Lower lobe of right lung (tissue), 2 donors: ENCODE measurements around the gene IL11. TPM values are rescaled to one million over a fixed set of nuclear protein-coding genes. Genes with fewer than 3 reads are reported as not detected.

ENCODE experiments used
- ATAC-seq, 2 donors: fragments of 200-7000 bp; cut with Tn5 transposase; one replicate each; pipeline ENCODE4 v1.9.1; 2020 to 2022; ENCODE audit warnings: mild to moderate bottlenecking in 2 of 2, moderate library complexity in 2 of 2
- DNase-seq: peaks from one replicate; pipeline ENCODE4 v3.0.0-alpha.2; 2020
- H3K27ac ChIP-seq: fragments of 200-600 bp; one replicate; pipeline ENCODE4 v1.8.0; 2022
- H3K27me3 ChIP-seq: fragments of 200-600 bp; one replicate; pipeline ENCODE4 v1.8.0; 2022; ENCODE audit warnings: low read depth
- H3K36me3 ChIP-seq: fragments of 200-600 bp; one replicate; pipeline ENCODE4 v1.8.0; 2022; ENCODE audit warnings: mild to moderate bottlenecking
- H3K4me1 ChIP-seq: fragments of 200-600 bp; one replicate; pipeline ENCODE4 v1.8.0; 2022
- H3K4me3 ChIP-seq: fragments of 200-600 bp; one replicate; pipeline ENCODE4 v1.8.0; 2022; ENCODE audit warnings: mild to moderate bottlenecking
- H3K9me3 ChIP-seq: fragments of 200-600 bp; one replicate; pipeline ENCODE4 v1.8.0; 2022
- intact Hi-C: fragments of 100-400 bp; cut with DNase I; formaldehyde crosslinking; loops from one replicate; pipeline ENCODE4 v1.11.0; 2022
- total RNA-seq: library from RNA; stranded (reverse); fragmentation: NEBNext Ultra II Directional; extraction: Animal tissue kit (Norgen Biotek cat#: 25700); gene quantifications from one replicate; pipeline ENCODE4 v1.2.1, GENCODE V29; 2021
- TF ChIP-seq, protein P1 (sequence below): fragments of 200-600 bp; IDR thresholded peaks from one replicate; pipeline ENCODE4 v1.8.0; 2022; ENCODE audit warnings: antibody characterized with exemption, mild to moderate bottlenecking
- donor health status: DM: no; HTN: yes; CAD: no; lungs with severe emphysema.

Gene IL11
- total RNA-seq, 1 donor from 2014 or later = not detected

- Histone ChIP-seq H3K9me3 (no peaks in the 10 kb centered on the region), H3K36me3 (no peaks in the 10 kb centered on the region), H3K4me1 (no peaks in the 10 kb centered on the region), H3K27me3 (peaks cover 10% of the 10 kb centered on the region), H3K27ac (no peak within 1 kb of the TSS), H3K4me3 (no peak within 1 kb of the TSS)
- intact Hi-C loops = no loop called here
- TF ChIP-seq, protein P1, sequence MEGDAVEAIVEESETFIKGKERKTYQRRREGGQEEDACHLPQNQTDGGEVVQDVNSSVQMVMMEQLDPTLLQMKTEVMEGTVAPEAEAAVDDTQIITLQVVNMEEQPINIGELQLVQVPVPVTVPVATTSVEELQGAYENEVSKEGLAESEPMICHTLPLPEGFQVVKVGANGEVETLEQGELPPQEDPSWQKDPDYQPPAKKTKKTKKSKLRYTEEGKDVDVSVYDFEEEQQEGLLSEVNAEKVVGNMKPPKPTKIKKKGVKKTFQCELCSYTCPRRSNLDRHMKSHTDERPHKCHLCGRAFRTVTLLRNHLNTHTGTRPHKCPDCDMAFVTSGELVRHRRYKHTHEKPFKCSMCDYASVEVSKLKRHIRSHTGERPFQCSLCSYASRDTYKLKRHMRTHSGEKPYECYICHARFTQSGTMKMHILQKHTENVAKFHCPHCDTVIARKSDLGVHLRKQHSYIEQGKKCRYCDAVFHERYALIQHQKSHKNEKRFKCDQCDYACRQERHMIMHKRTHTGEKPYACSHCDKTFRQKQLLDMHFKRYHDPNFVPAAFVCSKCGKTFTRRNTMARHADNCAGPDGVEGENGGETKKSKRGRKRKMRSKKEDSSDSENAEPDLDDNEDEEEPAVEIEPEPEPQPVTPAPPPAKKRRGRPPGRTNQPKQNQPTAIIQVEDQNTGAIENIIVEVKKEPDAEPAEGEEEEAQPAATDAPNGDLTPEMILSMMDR = no peak
- no peak for ATAC-seq
- no peak for DNase-seq
Measured at GRCh38 chr19:55362990-55363716, 7.1 kb downstream of the IL11 start, which contains the start of gene GARIN5B. GARIN5B (minus strand) TSS chr19:55363260; CDS start chr19:55363066, 194 bp downstream.

DNA sequence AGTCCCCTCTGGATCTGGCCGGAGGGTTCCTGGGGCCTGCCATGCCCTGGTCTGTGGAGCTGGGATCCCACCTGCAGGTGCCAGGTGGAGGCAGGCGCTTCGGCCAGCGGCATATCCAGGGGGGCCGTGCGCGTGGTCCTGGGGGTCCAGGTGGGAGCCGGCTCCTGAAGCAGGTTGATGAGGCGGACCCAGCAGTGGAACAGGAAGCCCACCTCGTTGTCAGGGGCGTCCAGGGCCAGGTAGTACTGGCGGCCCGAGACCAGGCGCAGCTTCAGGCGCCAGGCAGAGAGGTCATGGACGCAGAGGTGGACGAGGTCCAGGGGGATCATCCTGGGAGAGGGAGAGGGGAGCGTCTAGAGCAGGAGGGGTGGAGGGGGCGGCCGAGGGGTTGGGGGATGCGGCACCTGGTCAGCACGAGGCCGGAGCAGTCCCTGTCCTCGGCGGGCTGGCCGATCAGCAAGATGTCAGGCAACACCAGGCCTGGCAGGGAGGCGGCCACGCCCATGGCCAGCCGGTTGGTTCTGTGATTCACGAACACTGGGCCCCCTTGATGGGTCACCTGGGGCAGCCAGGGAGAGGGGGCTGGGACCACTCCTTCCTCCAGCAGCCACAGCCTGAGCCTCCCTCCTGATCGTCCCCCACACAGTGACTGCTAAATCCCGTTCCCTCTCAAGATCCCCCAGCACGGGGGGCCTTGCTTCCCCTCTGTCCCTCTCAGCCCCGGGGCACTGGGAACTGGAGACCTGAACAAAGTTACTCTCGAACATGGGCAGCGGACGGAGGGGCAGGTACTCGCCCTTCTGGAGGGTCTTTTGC, 7.9 kb downstream of the IL11 start:
- ATAC-seq (no peak), DNase-seq (no peak)
- intact Hi-C loops = no loop called here
- no peaks in the 10 kb centered on the region for H3K4me1 ChIP-seq
- H3K36me3 ChIP-seq = no peaks in the 10 kb centered on the region
- H3K27me3 ChIP-seq = peaks cover 9% of the 10 kb centered on the region
- H3K4me3 ChIP-seq = no peak overlapping the region
- no peak overlapping the region for H3K27ac ChIP-seq
- TF ChIP-seq, protein P1 = no peak
- no peaks in the 10 kb centered on the region for H3K9me3 ChIP-seq

- Histone ChIP-seq H3K4me1 (no peaks in the 10 kb centered on the region), H3K9me3 (no peaks in the 10 kb centered on the region), H3K27ac (no peak overlapping the region), H3K4me3 (no peak overlapping the region), H3K27me3 (peaks cover 4% of the 10 kb centered on the region), H3K36me3 (no peaks in the 10 kb centered on the region)
- ATAC-seq = no peak
- intact Hi-C loops = no loop called here
- no peak for DNase-seq
- TF ChIP-seq, protein P1 = no peak
Measured at GRCh38 chr19:55360902-55361301, 9.4 kb downstream of the IL11 start.

- Histone ChIP-seq H3K36me3 (no peaks in the 10 kb centered on the region), H3K27ac (no peak overlapping the region), H3K4me3 (no peak overlapping the region), H3K4me1 (no peaks in the 10 kb centered on the region), H3K9me3 (no peaks in the 10 kb centered on the region), H3K27me3 (peaks cover 20% of the 10 kb centered on the region)
- DNase-seq (no peak), ATAC-seq (no peak)
- TF ChIP-seq, protein P1 = no peak
- intact Hi-C loops = no loop called here
Measured at GRCh38 chr19:55358943-55359908, 11.0 kb downstream of the IL11 start.

- DNase-seq (no peak), ATAC-seq (no peak)
- Histone ChIP-seq H3K4me3 (no peak overlapping the region), H3K9me3 (no peaks in the 10 kb centered on the region), H3K36me3 (no peaks in the 10 kb centered on the region), H3K27me3 (peaks cover 26% of the 10 kb centered on the region), H3K27ac (no peak overlapping the region), H3K4me1 (peaks cover 3% of the 10 kb centered on the region)
- intact Hi-C loops = no loop called here
- TF ChIP-seq, protein P1 = no peak
Measured at GRCh38 chr19:55358493-55358892, 11.8 kb downstream of the IL11 start.
